Putamen (tissue), 1 donor: Measurements from ENCODE around the gene EPS8L3.
A peak's percentile ranks its signal among the peaks of the same experiment; 100 is the strongest.

ENCODE experiments used
- DNase-seq: peaks from one replicate; pipeline ENCODE4 v3.0.0-alpha.2; 2016; ENCODE audit warnings: low spot score

The EPS8L3 gene

DNA sequence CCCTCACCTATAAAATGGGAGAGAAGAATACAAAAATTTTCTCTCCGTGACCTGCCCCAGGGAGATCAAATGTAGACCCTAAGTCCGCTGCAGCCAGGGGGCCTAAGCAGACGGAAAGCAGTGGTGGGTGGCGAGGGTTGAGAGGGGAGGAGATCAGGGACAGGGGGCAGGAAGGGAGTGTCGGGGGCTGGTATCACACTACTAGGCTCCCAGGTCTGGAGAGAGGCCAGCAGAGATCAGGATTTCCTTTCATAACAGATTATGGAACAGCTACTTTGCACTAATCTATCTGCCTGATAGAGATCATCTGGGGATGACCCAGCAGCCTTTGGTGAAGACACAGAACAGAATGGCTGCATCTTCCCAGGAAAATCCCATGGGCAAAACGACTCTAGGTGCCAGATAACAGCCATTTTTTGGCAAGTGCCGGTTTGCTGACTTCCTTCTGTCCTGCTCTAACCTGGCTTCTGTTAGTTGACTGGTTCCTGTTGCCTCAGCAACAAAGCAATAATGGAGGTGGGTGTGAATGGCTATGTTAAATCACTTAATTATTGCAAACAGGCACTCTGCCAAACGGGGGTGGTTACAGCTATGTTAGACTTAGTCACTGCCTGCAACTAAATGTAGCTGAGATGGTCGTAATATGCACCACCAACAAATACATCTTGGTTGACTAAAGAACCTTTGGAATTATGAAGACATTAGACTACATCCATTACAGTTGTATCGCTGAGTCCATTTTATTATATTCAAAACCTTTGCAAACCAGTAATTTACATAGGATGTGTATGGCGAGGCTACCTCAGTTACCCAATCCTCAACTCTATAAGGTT, 30.0 kb upstream of the EPS8L3 start:
- DNase-seq: no peak

DNA sequence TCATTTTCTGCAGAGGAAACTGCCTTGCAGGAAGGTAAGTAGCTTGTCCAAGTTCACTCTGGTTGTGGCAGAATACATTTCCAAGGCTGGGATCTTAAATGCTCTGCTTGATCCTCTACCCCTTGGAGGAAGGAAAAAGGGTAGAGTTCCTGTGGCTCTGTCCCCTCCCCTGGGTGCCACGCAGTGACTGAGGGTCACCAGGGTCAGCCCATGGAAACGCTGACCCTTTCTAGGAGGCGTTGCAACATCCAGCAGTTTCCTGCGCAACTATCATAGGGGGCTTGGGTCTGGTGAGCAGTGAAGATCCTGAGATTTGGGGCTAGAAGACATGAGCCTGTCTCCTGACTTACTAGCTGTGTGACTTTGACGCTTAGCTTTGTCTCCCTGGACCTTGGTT, 29.4 kb upstream of the EPS8L3 start:
- no peak for DNase-seq

- peak; percentile 55 for DNase-seq
Measured at GRCh38 chr1:109792056-109792831, 28.5 kb upstream of the EPS8L3 start.

GRCh38 chr1:109791495-109792043, 27.8 kb upstream of the EPS8L3 start:
- DNase-seq: no peak

DNA sequence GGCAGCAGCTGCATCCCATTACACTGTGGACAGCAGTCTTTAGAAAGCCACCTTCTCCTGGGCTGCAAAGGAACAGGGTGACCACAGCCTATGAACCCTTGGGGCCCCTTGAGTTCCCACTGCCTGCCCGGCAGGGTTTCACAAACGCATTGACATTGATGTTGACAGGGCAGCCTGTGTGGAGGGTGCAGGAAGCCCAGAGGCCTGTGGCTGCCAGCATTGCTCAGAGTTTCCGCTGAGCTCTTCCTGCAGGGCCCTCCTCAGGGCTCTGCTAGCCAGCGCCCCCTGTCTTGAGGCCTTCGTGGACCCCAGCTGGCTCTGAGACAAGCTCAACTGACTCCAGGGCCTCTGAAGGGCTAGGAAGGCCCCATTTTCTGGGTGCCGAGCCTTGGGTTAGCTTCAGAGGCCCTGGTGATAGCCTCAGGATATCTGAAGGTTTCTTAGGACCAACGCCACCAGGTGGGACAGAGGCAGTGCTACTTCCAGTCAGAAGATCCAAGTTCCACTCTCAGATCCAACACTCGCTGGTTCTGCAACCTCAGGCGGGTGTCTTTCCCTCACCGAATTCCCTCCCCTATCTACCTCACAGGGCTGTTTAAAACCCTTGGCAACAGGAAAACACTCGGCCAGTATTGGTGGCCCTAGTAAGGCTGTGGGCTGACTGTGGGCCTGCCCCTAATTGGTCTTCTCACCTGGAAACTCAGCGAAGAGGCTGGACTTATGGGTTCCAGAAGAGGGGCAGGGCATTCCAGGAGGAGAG, 27.2 kb upstream of the EPS8L3 start:
- no peak for DNase-seq

DNA sequence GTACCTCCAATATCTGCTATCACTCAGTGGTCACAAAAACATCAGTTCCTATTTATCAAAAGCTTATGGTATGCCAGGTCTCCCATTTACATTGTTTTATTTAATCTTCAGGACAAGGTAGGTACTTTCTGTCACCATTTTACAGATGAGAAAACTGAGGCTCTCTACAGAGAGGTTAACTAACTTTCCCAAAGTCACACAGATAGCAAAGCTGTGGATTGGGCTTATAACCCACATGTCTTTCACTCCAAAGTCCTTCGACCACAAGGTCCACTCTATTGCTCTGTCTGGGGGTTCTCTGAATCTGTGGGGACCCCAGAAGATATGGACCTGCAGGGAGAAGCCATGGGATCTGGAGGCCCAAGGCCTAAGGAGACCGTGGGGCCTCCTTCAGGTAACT, 26.6 kb upstream of the EPS8L3 start:
- no peak for DNase-seq

DNA sequence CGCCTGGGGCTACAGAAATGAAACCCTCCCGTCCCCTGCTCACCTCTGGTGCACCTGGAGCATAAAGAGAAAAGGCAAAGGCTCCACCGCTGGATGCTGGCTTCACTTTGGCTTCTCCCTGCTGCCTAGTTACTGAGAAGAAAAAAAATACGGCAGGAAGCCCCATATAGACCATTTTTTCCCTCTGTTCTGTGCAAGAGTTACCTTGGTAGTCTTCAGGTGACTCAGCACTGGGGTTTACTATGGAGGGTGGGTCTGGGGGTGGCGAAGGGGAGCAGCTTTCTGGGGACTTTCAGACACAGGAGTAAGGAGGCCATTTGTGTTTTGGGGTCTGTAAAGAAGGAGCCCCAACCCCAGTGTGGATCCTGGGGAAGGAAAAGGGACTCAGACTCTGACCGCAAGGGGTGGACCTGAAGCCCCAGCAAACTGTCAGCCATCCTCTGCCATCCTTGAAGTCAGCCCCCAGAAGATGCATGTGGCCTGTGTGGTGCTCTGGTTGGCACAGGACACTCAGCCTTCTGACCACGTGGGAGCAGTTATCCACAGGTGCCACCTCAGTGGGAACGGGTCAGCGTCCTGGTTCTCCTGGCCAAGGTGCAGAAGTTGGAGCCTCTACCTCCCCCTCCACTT, 25.9 kb upstream of the EPS8L3 start:
- DNase-seq: no peak

DNA sequence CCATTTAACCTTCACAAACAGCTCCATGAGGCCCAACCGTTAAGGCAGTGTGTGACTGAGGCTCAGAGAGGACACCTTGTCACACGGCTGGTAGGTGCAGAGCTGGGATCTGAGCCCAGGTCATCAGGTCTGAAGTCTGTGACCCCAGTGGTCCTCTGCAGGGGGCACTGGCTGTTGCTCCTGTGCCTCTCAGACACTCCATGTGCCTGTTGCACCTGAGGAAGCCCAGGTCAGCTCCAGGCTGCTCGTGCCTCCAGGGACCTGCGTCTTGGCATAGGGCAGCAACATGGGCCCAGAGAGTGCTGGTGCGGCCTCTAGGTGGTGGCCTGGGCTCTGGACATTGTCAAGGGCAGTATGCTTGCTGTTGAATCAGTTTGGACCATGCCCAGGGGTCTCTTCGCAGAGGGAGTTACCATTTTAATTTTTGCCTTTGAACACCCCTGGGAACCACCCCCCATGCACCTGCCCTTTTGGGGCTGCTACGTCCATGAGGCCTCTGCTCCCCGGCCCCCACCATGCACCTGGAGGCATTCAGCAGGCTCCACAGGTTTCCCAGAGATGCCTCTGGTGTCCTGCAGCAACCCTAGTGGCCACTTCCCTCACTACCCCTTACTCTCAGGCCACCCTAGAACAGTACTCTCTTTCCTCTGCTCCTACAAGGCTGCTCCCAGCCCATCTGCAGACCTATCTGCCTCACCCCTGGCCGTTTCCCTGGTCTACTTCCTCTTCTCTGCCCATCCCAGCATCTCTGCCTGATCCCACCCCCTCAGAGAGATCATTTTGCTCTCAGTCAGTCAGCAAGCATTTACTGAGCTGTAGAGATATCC, 25.2 kb upstream of the EPS8L3 start:
- DNase-seq: no peak

DNA sequence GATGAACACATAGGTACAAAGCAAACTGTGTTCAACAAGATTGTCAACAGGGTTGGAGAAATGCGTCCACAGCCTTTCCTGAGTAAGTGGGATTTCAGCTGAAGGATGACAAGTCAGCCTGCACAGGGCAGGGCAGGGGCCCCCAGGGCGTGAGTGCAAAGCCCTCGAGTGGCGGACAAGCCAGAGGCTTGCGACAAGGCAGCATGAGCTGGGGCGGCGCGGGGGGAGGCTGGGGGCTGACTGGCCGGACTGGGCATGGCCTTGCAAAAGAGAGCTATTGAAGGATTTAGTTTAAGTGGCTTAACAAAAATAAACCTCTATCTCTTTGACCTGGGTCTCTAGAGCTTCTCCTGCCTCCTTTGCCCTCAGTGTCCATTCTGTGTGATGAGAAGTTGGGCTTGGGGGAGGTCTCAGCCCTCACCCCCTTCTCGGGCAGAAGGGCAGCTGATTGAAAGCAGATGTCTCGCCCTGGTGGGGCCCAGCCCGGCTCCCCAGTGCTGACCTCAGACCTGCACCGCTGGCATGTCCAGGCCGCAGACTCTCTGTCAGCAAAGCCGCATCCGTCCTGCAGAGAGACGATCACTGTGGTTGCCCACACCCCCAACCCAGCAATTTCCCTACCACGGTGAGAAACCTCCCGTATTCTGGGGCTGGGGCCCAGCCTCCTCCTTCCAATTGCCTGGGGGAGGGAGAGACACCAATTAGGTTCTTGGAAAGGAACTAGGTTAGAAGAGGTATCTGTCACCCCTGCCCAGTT, 24.3 kb upstream of the EPS8L3 start:
- no peak for DNase-seq

GRCh38 chr1:109787211-109787844, 23.6 kb upstream of the EPS8L3 start:
- DNase-seq: no peak

DNA sequence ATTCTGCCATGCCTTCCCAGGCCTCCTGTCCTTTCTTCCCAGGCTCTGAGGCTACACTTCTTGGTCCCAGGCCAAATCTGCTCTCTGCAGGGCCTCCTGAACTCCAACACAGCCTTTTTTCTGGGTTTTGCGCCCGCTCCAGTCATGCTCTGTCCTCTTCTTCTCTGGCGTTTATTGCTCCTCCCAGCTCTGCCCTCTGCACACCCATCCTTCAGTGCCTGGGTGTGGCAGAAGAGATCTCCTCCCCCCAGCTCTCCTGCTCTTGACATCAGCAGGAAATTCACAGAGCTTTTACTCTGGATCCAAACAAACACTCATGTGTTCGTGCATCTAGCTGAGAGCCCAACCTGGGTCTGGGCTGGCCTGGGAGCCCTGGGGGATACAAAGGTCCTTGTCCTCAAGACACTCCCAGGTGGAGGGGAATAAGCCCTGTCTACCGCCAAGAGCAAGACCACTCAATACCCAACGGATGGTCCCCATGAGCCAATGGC, 22.9 kb upstream of the EPS8L3 start:
- no peak for DNase-seq

DNA sequence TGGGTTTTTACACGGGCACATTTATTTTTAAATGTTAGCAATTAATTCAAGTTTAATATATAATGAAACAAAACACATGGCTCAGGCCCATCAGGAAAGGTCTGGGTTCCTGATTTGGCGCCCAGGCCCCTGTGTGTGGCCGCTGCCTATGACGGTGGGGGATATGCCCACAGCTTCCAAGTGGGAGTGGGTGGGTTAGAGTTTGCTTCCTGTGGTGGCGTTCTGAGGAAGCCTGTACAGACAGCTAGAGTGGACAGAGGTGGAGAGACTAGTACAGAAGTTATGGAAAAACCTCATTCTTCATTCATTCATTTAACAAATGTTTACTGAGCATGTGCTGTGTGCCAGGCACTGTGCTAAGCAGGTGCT, 22.4 kb upstream of the EPS8L3 start:
- DNase-seq: no peak

GRCh38 chr1:109785446-109786111, 21.9 kb upstream of the EPS8L3 start:
- DNase-seq: no peak

GRCh38 chr1:109784551-109785252, 21.0 kb upstream of the EPS8L3 start:
- DNase-seq: no peak

DNA sequence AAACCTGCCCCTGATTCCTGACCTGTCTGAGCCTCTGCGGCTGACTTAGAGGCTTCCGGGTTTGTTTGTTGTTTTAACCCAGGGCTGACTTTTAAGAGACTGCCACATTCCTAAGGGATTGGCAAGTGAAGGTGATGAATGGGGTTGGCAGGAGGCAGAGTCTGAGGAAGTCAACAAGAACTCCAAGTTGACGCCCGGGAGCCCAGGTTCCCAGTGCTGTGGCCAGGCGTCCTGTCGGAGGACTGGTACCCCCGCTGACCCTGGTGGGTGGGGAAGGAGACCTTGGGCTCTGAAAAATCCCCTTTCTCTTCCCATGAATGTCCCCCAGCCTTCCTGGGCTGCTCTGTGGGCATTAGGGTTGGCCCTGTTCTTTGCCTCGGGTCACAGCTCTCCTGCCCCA, 19.7 kb upstream of the EPS8L3 start:
- DNase-seq: no peak

DNA sequence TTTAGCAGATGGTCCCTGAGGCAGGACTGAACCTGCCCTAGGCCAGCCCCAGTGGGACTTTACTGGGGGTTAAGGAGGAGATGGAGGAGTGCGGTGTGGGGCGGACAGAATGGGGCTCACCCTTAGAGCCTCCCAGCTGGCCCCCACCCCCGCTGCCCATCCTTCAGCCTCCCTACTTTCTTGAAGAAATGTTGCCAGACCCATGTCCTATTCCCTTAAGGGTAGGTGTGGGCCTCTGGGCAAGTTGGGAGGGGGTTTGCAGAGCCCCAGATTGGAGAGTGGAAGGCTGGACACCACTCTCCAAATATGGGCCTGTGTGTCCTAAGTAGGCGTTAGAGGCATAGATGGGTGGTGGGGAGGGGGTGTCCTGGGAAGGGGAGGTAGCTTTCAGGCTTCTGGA, 19.2 kb upstream of the EPS8L3 start:
- no peak for DNase-seq

- DNase-seq: no peak
Measured at GRCh38 chr1:109782514-109782913, 18.8 kb upstream of the EPS8L3 start.

DNA sequence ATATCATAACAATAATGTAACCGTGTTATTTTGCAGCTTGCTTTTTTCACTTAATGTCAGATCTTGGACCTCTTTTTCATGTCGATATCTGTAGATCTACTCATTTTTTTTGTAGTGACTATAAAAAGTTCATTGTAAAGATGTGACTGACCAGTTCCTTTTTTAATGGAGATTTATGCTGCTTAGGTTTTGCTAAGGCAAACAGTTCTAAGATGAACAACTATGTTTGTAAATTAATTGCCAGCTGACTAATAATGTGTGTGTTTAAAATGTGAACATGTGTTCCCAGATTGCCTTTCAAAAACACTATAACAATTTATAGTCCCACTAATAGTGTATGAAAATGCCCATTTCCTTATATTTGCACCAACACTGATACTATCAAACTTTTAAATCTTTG, 18.1 kb upstream of the EPS8L3 start:
- DNase-seq: no peak
